SK-N-SH (cell line): ENCODE results near the gene R3HDM1. TPM values are rescaled to one million over a fixed set of nuclear protein-coding genes. Genes with fewer than 3 reads are reported as not detected.

Experiments used
- CTCF ChIA-PET: fragments of 300-600, 350-600 bp; formaldehyde crosslinking; extraction: SDS; loops from one replicate; lab custom pipeline; 2021; lab: Yijun Ruan, JAX
- POLR2A ChIA-PET: fragments of 350-600 bp; sonication (Branson Sonifier 250); formaldehyde crosslinking; extraction: SDS; loops from one replicate; lab custom pipeline; 2020; ENCODE audit warnings: antibody characterized with exemption, inconsistent platforms; lab: Yijun Ruan, JAX
- DNase-seq: peaks from one replicate; pipeline ENCODE4 v3.0.0; 2012
- H2AFZ ChIP-seq: fragments of 200-600 bp; sonication (generic); 2 replicates; pipeline ENCODE4 v1.8.1; 2016; ENCODE audit warnings: antibody characterized with exemption, mild to moderate bottlenecking, low read depth
- H3F3A ChIP-seq: fragments of 200-600 bp; sonication (generic); replicated peaks from 2 replicates; pipeline ENCODE3; 2016; ENCODE audit warnings: antibody characterized with exemption, mild to moderate bottlenecking; ENCODE audit not compliant: insufficient read depth
- H3K27ac ChIP-seq, 2 experiments: fragments of 200-500 bp in 1 of 2; fragments of 200-600 bp in 1 of 2; sonication (Bioruptor generic) in 1 of 2; sonication (generic), shearing (Covaris generic) in 1 of 2; 2 replicates each; pipeline versions ENCODE4 v1.5.1 to v1.6.1; 2014 to 2016; ENCODE audit warnings: low read depth in 2 of 2, inconsistent platforms in 1 of 2, low read length in 1 of 2, mild to moderate bottlenecking in 1 of 2, mixed read lengths in 1 of 2
- H3K27me3 ChIP-seq: fragments of 200-600 bp; sonication (generic), shearing (Covaris generic); 2 replicates; pipeline ENCODE4 v1.6.1; 2016; ENCODE audit warnings: mixed run types; ENCODE audit not compliant: insufficient read depth
- H3K36me3 ChIP-seq, 2 experiments: fragments of 200-500 bp in 1 of 2; fragments of 200-600 bp in 1 of 2; sonication (Bioruptor generic) in 1 of 2; sonication (generic) in 1 of 2; replicated peaks in 1 of 2; 2 replicates each; pipeline versions ENCODE3 to v1.5.1; 2014 to 2016; ENCODE audit warnings: low read length in 1 of 2, mild to moderate bottlenecking in 1 of 2; ENCODE audit not compliant: insufficient read depth in 2 of 2, control insufficient read depth in 1 of 2
- H3K4me1 ChIP-seq, 2 experiments: fragments of 200-500 bp in 1 of 2; fragments of 200-600 bp in 1 of 2; sonication (Bioruptor generic) in 1 of 2; sonication (generic), shearing (Covaris generic) in 1 of 2; 2 replicates each; pipeline versions ENCODE4 v1.5.1 to v1.6.1; 2014 to 2016; ENCODE audit warnings: low read depth in 1 of 2, low read length in 1 of 2, mixed run types in 1 of 2; ENCODE audit not compliant: insufficient read depth in 2 of 2, control insufficient read depth in 1 of 2
- H3K4me2 ChIP-seq: fragments of 200-600 bp; sonication (generic), shearing (Covaris generic); 2 replicates; pipeline ENCODE4 v1.6.1; 2017; ENCODE audit warnings: mixed run types
- H3K4me3 ChIP-seq, 2 experiments: fragments of 200-500 bp in 1 of 2; fragments of 200-600 bp in 1 of 2; sonication (Bioruptor generic) in 1 of 2; sonication (generic), shearing (Covaris generic) in 1 of 2; 2 replicates each; pipeline versions ENCODE4 v1.5.1 to v1.8.1; 2014 to 2016; ENCODE audit warnings: low read depth in 2 of 2, inconsistent platforms in 1 of 2, low read length in 1 of 2, mild to moderate bottlenecking in 1 of 2, mixed read lengths in 1 of 2, moderate library complexity in 1 of 2
- H3K79me2 ChIP-seq: fragments of 200-600 bp; sonication (generic); 2 replicates; pipeline ENCODE4 v1.8.1; 2017; ENCODE audit warnings: mild to moderate bottlenecking; ENCODE audit not compliant: insufficient read depth
- H3K9ac ChIP-seq: fragments of 200-600 bp; sonication (generic); 2 replicates; pipeline ENCODE4 v1.6.1; 2017; ENCODE audit warnings: mixed run types
- H3K9me2 ChIP-seq: fragments of 200-600 bp; sonication (generic); 2 replicates; pipeline ENCODE4 v1.6.1; 2017; ENCODE audit warnings: mixed run types
- H3K9me3 ChIP-seq: fragments of 200-600 bp; sonication (generic); 2 replicates; pipeline ENCODE4 v1.6.1; 2017; ENCODE audit warnings: mixed run types, mild to moderate bottlenecking, moderate library complexity
- H4K20me1 ChIP-seq: fragments of 200-600 bp; sonication (generic); 2 replicates; pipeline ENCODE4 v1.6.1; 2017; ENCODE audit warnings: mild to moderate bottlenecking, mixed run types; ENCODE audit not compliant: insufficient read depth
- ELF1 ChIP-seq: IDR thresholded peaks from 2 replicates; pipeline ENCODE4 v1.4.0; 2012
- EP300 ChIP-seq, 2 experiments: IDR thresholded peaks; 2 replicates each; pipeline versions ENCODE4 v1.4.0 to v1.6.1; 2012; ENCODE audit warnings: borderline replicate concordance in 1 of 2, low read depth in 1 of 2, low read length in 1 of 2
- EZH2phosphoT487 ChIP-seq: fragments of 200-600 bp; sonication (generic); IDR thresholded peaks from 2 replicates; pipeline ENCODE4 v1.6.1; 2017; ENCODE audit warnings: low read depth, mixed run types, mild to moderate bottlenecking, antibody characterized with exemption, moderate library complexity, borderline replicate concordance
- FOSL2 ChIP-seq: IDR thresholded peaks from 2 replicates; pipeline ENCODE4 v1.4.0; 2012; ENCODE audit warnings: low read depth, mild to moderate bottlenecking, moderate library complexity, borderline replicate concordance
- FOXJ3 ChIP-seq: sonication (generic); formaldehyde crosslinking; IDR thresholded peaks from 2 replicates; pipeline ENCODE4 v1.5.1; 2020; ENCODE audit warnings: mild to moderate bottlenecking, missing genetic modification reagents
- FOXM1 ChIP-seq: IDR thresholded peaks from 2 replicates; pipeline ENCODE4 v1.4.0; 2012; ENCODE audit warnings: low read depth, mild to moderate bottlenecking
- GABPA ChIP-seq: IDR thresholded peaks from 2 replicates; pipeline ENCODE4 v1.4.0; 2012; ENCODE audit warnings: low read depth, mild to moderate bottlenecking
- IRF3 ChIP-seq: fragments of 150-350 bp; IDR thresholded peaks from 2 replicates; pipeline ENCODE4 v1.6.1; 2016; ENCODE audit warnings: mild to moderate bottlenecking, low read depth, low read length
- MAX ChIP-seq: IDR thresholded peaks from 2 replicates; pipeline ENCODE4 v1.4.0; 2012; ENCODE audit warnings: low read depth
- MEF2A ChIP-seq: IDR thresholded peaks from 2 replicates; pipeline ENCODE4 v1.4.0; 2012; ENCODE audit warnings: low read depth, borderline replicate concordance
- NFIC ChIP-seq: IDR thresholded peaks from 2 replicates; pipeline ENCODE4 v1.4.0; 2012; ENCODE audit warnings: borderline replicate concordance
- NRF1 ChIP-seq: IDR thresholded peaks from 2 replicates; pipeline ENCODE4 v1.6.1; 2012; ENCODE audit warnings: low read depth, mild to moderate bottlenecking, low read length
- PBX3 ChIP-seq: IDR thresholded peaks from 2 replicates; pipeline ENCODE4; 2012
- RAD21 ChIP-seq: IDR thresholded peaks from 2 replicates; pipeline ENCODE4 v1.6.1; 2012; ENCODE audit warnings: mild to moderate bottlenecking, low read length
- RXRA ChIP-seq: IDR thresholded peaks from 2 replicates; pipeline ENCODE4 v1.4.0; 2012; ENCODE audit warnings: low read depth, mild to moderate bottlenecking, borderline replicate concordance
- SMC3 ChIP-seq: IDR thresholded peaks from 2 replicates; pipeline ENCODE4 v1.6.1; 2012; ENCODE audit warnings: low read depth, low read length, improper control_type of control experiment
- TCF12 ChIP-seq: IDR thresholded peaks from 2 replicates; pipeline ENCODE4 v1.4.0; 2012
- TEAD4 ChIP-seq: IDR thresholded peaks from 2 replicates; pipeline ENCODE4 v1.4.0; 2012; ENCODE audit warnings: mild to moderate bottlenecking, borderline replicate concordance; ENCODE audit not compliant: insufficient read depth
- USF1 ChIP-seq: IDR thresholded peaks from 2 replicates; pipeline ENCODE4 v1.4.0; 2012; ENCODE audit warnings: low read depth, borderline replicate concordance
- USF2 ChIP-seq: fragments of 150-350 bp; IDR thresholded peaks from 2 replicates; pipeline ENCODE4 v1.6.1; 2017; ENCODE audit warnings: antibody characterized with exemption, low read length, low read depth, borderline replicate concordance
- YY1 ChIP-seq: IDR thresholded peaks from 2 replicates; pipeline ENCODE4 v1.4.0; 2012; ENCODE audit warnings: low read depth, mild to moderate bottlenecking
- ZBTB33 ChIP-seq: IDR thresholded peaks from 2 replicates; pipeline ENCODE4 v1.4.0; 2012; ENCODE audit warnings: low read depth, borderline replicate concordance
- WGBS: methylation state at CpG from one replicate; pipeline ENCODE4 v1.1.6; 2017; ENCODE audit warnings: low lambda C conversion rate; 5-methylcytosine and 5-hydroxymethylcytosine counted together
- polyA plus RNA-seq, 3 experiments: library from polyadenylated mRNA; depleted of rRNA; stranded (reverse); fragments of >200 nt; gene quantifications; 2 replicates each; pipeline ENCODE4 v1.2.3, GENCODE V29; 2012

Gene R3HDM1
- polyA plus RNA-seq, 1 of the 3 experiments (the other 2 are of a cell fraction) = 38.2 TPM

GRCh38 chr2:135733045-135733444, 201.8 kb downstream of the R3HDM1 start:
- no peak overlapping the region for H2AFZ ChIP-seq
- no peaks in the 10 kb centered on the region; a peak in 1 of 4 replicates for H3K4me1 ChIP-seq
- ChIA-PET CTCF (interaction anchor here (1.1 kb wide), 1 partner anchor 23 kb away, joined by 3 read pairs; no protein-coding TSS in a partner anchor), POLR2A (no interaction called here)
- no peak overlapping the region for H3K9ac ChIP-seq
- WGBS = 97% methylated on average over 2 of the region's 2 CpGs
- no peaks in the 10 kb centered on the region for H3K79me2 ChIP-seq
- H3K27me3 ChIP-seq = no peaks in the 10 kb centered on the region
- TF ChIP-seq FOSL2 (no peak), FOXJ3 (no peak), NRF1 (no peak), FOXM1 (no peak), USF2 (no peak), EP300 (IDR thresholded peaks at IDR 0.05; ENCODE audit: borderline replicate concordance in 1 of 2, low read depth in 1 of 2, low read length in 1 of 2) (no peak), YY1 (no peak), RXRA (no peak), MAX (no peak), RAD21 (no peak), NFIC (no peak), TCF12 (no peak), MEF2A (no peak)
- no peaks in the 10 kb centered on the region for H3K9me2 ChIP-seq
- H3K4me2 ChIP-seq = no peak overlapping the region
- no peaks in the 10 kb centered on the region for H3K9me3 ChIP-seq
- no peaks in the 10 kb centered on the region for H4K20me1 ChIP-seq
- H3F3A ChIP-seq = no peaks in the 10 kb centered on the region
- no peak for DNase-seq
- H3K36me3 ChIP-seq = no peaks in the 10 kb centered on the region
- no peak overlapping the region for H3K27ac ChIP-seq
- no peak overlapping the region for H3K4me3 ChIP-seq

GRCh38 chr2:135736546-135736945, 205.3 kb downstream of the R3HDM1 start:
- TF ChIP-seq FOSL2 = no peak
- TF ChIP-seq ZBTB33 = no peak
- TF ChIP-seq USF1 = no peak
- TF ChIP-seq SMC3 = no peak
- no peak for TF ChIP-seq FOXJ3
- no peak for TF ChIP-seq IRF3
- TF ChIP-seq TEAD4 = no peak
- no peak for TF ChIP-seq NFIC
- TF ChIP-seq GABPA = no peak
- no peak for TF ChIP-seq EZH2phosphoT487
- no peak for TF ChIP-seq ELF1
- no peak for TF ChIP-seq MEF2A
- TF ChIP-seq USF2 = no peak
- TF ChIP-seq PBX3 = no peak
- TF ChIP-seq, all 33 proteins: peak for 0
- POLR2A ChIA-PET = no interaction called here
- no peak for DNase-seq

More at GRCh38 chr2:135736546-135736945, 205.3 kb downstream of the R3HDM1 start:
- H3K4me1 ChIP-seq = no peaks in the 10 kb centered on the region; a peak in 1 of 4 replicates
- H3K9ac ChIP-seq = no peak overlapping the region
- H3K4me2 ChIP-seq = no peak overlapping the region
- no peaks in the 10 kb centered on the region for H3K27me3 ChIP-seq
- H3K79me2 ChIP-seq = no peaks in the 10 kb centered on the region
- no peaks in the 10 kb centered on the region for H3F3A ChIP-seq
- no peaks in the 10 kb centered on the region for H3K9me3 ChIP-seq
- H3K9me2 ChIP-seq = no peaks in the 10 kb centered on the region
- CTCF ChIA-PET = interaction anchor here (1.0 kb wide), 1 partner anchor 27 kb away, joined by 3 read pairs; no protein-coding TSS in a partner anchor
- WGBS = 94% methylated on average over 5 of the region's 5 CpGs
- no peak overlapping the region for H3K4me3 ChIP-seq
- no peak overlapping the region for H3K27ac ChIP-seq
- H2AFZ ChIP-seq = peak overlapping the region; percentile 10; the same call in 1 of the 2 replicates
- no peaks in the 10 kb centered on the region for H4K20me1 ChIP-seq
- H3K36me3 ChIP-seq = no peaks in the 10 kb centered on the region
